ENCODE data around the gene PTPRCAP.

PTPRCAP gene

DNA sequence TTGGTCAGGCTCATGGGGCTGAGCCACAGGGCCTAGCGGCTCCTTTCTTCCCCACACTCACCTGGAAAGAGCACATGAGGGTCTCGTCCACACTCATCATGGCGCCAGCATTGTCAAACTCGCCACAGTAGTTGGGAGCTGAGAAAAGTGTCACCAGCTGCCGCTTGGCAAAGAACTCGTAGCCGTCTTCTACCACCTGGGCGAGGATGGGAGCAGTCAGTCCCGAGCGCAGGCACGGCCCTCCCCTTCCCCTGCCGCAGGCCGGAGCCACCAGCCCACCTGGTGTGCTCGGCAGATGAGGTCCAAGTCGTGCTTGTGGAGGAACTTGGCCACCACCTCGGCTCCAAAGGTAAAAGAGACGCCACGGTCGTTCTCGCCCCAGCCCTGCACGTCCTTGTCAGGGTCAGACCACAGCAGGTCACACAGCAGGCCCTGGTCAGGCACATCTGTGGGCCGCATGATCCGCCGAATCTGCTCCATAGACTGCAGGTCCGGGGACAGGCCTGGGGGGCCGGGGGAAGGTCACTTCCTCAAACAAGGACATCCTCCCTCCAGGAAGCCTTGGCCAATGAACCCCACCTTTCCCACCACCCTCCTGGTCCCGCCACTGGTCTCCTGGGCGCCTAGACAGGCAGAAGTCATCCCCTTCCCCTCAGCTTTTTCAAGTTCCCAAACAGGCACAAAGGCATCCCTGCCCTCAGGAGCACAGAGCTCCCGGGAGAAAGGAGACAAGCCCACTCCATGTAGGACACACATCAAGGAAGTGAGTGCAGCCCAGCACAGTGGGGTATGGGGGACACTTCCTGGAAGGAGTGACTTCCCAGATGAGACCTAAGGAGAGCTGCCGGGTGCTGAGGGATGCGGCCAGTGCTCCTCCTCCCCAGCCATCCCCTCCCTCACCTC is 38.6 kb downstream of the PTPRCAP start:
- TF ChIP-seq, protein P1, sequence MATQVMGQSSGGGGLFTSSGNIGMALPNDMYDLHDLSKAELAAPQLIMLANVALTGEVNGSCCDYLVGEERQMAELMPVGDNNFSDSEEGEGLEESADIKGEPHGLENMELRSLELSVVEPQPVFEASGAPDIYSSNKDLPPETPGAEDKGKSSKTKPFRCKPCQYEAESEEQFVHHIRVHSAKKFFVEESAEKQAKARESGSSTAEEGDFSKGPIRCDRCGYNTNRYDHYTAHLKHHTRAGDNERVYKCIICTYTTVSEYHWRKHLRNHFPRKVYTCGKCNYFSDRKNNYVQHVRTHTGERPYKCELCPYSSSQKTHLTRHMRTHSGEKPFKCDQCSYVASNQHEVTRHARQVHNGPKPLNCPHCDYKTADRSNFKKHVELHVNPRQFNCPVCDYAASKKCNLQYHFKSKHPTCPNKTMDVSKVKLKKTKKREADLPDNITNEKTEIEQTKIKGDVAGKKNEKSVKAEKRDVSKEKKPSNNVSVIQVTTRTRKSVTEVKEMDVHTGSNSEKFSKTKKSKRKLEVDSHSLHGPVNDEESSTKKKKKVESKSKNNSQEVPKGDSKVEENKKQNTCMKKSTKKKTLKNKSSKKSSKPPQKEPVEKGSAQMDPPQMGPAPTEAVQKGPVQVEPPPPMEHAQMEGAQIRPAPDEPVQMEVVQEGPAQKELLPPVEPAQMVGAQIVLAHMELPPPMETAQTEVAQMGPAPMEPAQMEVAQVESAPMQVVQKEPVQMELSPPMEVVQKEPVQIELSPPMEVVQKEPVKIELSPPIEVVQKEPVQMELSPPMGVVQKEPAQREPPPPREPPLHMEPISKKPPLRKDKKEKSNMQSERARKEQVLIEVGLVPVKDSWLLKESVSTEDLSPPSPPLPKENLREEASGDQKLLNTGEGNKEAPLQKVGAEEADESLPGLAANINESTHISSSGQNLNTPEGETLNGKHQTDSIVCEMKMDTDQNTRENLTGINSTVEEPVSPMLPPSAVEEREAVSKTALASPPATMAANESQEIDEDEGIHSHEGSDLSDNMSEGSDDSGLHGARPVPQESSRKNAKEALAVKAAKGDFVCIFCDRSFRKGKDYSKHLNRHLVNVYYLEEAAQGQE (IDR thresholded peaks at IDR 0.05; ENCODE audit: insufficient read depth in 1 of 2, low read depth in 2 of 2, low read length in 2 of 2) = no peak
- TF ChIP-seq POLR2AphosphoS5 (IDR thresholded peaks at IDR 0.05; ENCODE audit: low read depth, low read length) = 0 out of 2 replicates have a peak, but pooled peaks have one; percentile 35

DNA sequence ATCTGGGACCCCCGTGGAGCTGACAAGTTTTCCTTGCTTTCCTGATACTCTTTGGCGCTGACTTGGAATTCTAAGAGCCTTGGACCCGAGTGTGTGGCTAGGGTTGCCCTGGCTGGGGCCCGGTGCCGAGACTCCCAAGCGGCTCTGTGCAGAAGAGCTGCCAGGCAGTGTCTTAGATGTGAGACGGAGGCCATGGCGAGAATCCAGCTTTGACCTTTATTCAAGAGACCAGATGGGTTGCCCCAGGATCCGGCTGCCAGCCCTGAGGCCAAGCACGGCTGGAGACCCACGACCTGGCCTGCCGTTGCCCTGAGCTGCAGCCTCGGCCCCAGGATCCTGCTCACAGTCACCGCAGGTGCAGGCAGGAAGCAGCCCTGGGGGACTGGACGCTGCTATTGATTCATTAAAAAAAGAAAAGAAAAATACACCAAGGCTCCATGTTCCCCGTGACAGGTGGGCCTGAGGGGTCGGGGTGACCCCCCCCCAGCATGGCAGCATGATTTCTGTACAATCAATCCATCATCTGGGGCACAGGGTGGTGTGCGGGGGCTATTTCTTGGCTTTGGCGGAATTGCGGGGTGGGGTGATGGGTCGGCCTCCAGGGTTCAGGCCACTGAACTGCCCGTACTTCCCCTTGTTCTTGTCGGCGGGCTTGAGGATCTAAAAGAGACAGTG is 39.4 kb downstream of the PTPRCAP start:
- TF ChIP-seq POLR2AphosphoS5 (IDR thresholded peaks at IDR 0.05; ENCODE audit: low read depth, low read length) = no peak
- TF ChIP-seq, protein P1 (IDR thresholded peaks at IDR 0.05; ENCODE audit: insufficient read depth in 1 of 2, low read depth in 2 of 2, low read length in 2 of 2) = no peak
- TF ChIP-seq FOXP2 (optimal IDR thresholded peaks at IDR 0.05; ENCODE audit: borderline replicate concordance, extremely low read depth, extremely low read length, insufficient read depth) = no peak
- no peak for TF ChIP-seq SIN3A (IDR thresholded peaks at IDR 0.05; ENCODE audit: borderline replicate concordance, insufficient read depth, low read length)

DNA sequence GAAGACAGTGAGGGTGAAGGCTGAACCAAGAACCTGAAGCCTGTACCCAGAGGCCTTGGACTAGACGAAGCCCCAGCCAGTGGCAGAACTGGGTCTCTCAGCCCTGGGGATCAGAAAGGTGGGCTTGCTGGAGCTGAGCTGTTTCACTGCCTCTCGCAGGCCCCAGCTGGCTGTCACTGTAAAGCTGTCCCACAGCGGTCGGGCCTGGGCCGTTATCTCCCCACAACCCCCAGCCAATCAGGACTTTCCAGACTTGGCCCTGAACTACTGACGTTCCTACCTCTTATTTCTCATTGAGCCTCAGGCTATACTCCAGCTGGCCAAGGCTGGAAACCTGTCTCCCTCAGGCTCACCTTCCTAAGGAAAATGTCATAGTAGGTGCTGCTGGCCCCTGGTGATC is 39.9 kb downstream of the PTPRCAP start:
- TF ChIP-seq TAF1 (IDR thresholded peaks at IDR 0.05; ENCODE audit: borderline replicate concordance, insufficient read depth, low read length) = no peak
- no peak for TF ChIP-seq SIN3A (IDR thresholded peaks at IDR 0.05; ENCODE audit: borderline replicate concordance, insufficient read depth, low read length)
- TF ChIP-seq, protein P1 (IDR thresholded peaks at IDR 0.05; ENCODE audit: insufficient read depth in 1 of 2, low read depth in 2 of 2, low read length in 2 of 2) = no peak
- no peak for TF ChIP-seq FOXP2 (optimal IDR thresholded peaks at IDR 0.05; ENCODE audit: borderline replicate concordance, extremely low read depth, extremely low read length, insufficient read depth)
- TF ChIP-seq POLR2AphosphoS5 (IDR thresholded peaks at IDR 0.05; ENCODE audit: low read depth, low read length) = no peak

DNA sequence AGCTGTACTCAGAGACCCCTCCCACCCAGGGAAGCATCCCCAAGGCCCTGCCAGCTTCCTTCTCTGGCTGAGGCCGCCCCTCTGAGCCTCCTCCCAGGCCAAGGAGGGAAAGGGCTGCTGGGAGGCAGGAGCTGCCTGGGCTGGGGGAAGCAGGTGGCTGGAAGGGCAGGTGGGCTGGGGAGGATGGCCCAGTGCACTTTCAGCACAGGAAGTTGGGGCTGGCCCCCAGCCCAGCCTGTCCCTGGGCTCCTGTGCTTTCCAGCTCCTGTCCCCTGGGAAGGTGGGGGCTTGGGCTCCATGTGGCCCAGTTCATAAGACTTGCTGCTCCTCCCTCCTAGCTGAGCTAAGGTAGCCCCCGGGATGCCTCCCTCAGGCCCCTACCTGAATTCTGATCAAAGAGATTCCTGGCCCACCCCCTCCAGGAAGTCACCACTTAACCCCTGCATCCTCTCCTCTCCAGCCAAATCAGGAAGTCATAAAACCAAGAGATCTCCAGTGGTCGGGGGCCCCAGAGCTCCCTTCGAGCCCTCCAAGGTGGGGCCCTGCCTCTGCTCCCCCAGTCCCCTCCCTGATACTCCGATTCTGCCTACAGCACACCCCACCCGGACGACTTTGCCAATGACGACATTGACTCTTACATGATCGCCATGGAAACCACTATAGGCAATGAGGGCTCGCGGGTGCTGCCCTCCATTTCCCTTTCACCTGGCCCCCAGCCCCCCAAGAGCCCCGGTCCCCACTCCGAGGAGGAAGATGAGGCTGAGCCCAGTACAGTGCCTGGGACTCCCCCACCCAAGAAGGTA is 40.7 kb downstream of the PTPRCAP start:
- TF ChIP-seq, protein P1 (IDR thresholded peaks at IDR 0.05; ENCODE audit: insufficient read depth in 1 of 2, low read depth in 2 of 2, low read length in 2 of 2) = no peak
- TF ChIP-seq POLR2AphosphoS5 (IDR thresholded peaks at IDR 0.05; ENCODE audit: low read depth, low read length) (no peak; the same call in 1 of the 2 replicates), TAF1 (IDR thresholded peaks at IDR 0.05; ENCODE audit: borderline replicate concordance, insufficient read depth, low read length) (no peak), SIN3A (IDR thresholded peaks at IDR 0.05; ENCODE audit: borderline replicate concordance, insufficient read depth, low read length) (no peak), FOXP2 (optimal IDR thresholded peaks at IDR 0.05; ENCODE audit: borderline replicate concordance, extremely low read depth, extremely low read length, insufficient read depth) (no peak)
